Retina (tissue), 1 donor: ENCODE measurements around the gene ASTN1.

Source experiments
- DNase-seq: peaks from one replicate; pipeline ENCODE4 v3.0.0-alpha.2; 2016

ASTN1 gene

DNA sequence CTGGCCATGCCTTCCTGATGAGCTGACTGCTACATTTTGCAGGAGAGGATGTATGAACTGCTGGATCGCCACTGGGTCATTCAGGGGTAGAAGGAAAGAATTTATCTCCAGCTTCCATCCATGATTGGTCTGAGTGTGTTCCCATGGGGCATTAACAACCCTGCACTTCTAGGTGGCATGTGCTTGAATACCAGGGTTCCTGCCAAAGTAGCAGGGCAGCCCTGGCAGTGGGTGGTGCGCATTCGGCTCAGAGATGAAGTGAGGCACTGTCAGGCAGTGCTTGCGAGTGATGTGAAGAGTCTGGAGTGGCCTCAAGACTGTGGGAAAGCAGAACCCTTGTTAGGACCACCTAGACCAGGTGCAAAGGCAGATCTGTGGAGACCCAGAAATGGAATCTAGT is 294.9 kb downstream of the ASTN1 start:
- DNase-seq, result no peak

DNA sequence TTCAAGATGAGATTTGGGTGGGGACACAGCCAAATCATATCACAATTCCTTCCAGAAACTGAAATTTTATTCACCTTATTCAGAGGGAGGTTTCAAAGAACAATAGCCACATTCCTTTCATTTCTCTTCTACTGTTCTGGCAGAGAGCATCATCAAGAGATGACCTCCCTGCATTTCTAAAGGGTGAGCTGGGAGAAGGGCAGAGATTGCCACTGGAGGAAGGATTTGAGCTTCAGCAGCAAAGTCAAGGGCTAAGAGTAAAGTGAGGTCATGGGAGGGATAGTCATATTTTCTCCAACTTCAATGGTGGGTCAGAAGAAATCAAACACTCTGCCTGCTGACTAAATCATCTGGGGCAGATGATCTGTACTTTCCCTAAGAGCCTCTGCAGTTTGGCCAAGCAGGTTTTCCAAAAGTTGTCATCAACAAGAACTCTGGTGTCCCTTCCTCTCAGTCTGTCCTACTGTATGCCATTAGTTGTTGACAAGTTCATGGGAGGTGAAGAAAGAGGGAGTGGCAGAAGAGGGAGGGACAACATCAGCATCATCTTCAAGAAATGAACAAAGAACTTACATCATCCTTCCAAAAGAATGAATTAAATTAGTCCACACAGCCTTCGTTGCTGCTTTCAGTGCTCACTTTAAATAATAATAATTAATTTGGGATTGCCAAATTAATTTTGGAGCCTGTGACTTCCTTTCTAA is 298.3 kb downstream of the ASTN1 start:
- no peak for DNase-seq

DNA sequence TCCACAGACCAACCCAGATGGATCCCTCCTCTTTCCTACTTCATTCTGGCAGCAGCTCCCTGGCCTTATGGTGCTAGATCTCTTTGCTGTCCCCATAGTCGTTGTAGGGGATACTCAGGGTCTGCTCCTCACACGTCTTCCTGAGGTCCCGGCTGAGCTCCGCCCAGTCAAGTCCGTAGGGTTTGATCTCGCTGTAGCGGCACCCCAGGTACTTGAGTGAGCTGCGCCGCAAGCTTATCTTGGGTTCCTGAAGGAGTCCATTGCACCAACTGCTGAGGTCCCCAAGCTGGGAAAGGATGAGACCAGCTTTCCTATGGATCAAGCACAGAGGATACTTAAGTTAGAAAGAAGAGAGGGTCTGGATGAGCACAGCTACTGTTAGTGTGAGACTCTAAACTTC is 300.3 kb downstream of the ASTN1 start:
- DNase-seq, result no peak

DNA sequence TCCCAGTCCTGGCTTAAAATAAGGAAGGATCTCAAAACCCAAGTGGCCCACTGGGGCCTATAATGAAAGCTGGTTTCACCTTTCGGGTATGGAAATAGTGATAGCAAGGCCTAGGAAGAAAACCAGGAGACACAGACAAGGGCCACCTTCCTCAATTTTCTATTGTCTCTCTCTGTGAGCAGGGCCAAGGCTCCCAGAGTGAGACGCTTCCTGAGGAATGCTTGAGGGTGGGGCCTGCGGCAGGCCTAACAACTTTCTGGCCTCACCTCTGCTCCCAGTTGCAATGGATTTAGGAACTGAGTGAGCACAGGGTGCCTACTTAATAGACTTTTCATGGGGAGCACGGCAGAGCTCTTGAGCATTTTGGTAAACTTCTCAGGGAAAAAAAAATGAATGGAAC is 300.9 kb downstream of the ASTN1 start:
- no peak for DNase-seq

DNA sequence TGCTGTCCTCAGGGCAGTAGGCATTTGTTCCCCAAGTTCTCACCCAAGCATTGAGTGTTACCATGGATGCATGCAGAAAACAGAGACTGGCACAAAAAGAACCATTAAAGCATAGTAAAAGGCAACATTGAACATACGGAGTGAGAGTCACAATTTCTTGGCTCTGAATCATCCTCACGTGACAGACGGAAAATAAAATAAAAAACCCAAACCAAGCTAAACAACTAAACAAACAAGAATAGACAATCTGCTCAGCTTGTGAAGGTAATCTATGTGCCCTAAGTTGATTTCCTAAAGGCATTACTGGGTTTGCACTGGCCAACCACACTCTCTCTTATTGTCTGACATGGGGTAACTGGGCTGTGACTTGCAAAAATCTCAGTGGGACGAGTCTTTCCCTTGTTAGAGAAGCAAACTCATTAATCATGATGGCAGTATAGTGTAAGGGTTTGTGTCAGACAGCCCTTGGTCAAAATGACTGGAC is 306.0 kb downstream of the ASTN1 start:
- no peak for DNase-seq

DNA sequence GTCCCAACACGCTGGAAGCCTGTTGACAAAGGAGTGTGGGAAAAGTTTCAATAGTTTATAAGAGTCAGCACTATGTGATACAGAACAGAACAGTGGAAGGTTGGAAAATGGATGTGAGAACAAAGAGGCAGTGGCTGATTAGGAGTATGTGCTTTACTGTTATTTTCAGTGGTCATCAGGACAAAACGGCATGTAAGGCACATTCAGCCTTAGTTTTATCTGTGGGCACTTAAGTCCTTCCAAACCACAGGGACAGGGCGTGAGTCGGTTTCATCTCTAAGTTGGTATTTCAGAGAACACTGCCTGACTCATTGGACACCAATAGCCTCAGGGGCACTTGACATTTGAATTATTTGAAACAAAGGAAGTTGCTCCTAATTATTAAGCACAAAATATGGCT is 306.9 kb downstream of the ASTN1 start:
- no peak for DNase-seq

DNA sequence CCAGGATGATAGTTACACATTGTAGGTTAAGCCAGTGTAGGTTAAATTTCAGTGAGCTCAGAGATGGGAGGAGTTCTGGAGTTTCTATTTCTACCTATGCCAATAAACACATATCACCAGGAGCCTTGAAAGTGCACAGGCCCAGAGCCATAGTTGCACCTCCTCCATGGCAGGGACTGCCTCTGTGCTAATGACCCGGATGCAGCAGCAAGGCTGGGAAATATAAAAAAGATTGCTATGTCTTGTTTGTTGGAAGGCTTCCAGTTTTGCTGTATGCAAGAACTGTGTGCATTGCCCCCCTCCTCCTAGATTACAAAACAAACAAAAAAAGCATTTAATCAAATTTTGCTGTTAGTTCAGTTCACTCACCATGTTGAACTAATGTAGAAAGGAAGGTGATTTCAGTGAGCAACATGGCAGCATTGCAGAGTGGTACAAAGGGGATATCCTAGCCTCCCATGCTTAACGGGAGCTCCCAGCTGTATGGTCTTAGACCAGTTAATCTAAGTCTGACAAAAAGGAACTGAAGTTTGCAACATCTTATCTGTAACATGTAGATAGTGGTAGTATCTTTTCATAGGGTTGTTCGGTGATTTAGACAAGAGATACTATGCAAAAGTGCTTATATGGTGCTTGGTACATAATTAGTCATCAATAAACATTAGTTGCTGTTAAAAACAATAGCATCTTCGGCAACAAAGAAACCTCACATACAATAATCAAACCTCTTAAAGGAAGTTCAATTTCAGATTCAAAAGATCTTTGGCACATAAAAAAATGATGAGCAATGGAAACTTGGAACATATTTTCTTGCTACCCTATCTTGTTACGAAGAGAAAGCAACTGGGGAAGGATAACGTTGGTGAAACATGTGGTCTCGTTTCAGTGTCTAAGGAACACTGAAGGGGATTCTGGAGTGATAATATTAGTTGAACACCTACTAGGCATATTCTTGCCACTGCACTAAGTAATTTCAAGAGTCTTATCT is 309.5 kb downstream of the ASTN1 start:
- no peak for DNase-seq

DNA sequence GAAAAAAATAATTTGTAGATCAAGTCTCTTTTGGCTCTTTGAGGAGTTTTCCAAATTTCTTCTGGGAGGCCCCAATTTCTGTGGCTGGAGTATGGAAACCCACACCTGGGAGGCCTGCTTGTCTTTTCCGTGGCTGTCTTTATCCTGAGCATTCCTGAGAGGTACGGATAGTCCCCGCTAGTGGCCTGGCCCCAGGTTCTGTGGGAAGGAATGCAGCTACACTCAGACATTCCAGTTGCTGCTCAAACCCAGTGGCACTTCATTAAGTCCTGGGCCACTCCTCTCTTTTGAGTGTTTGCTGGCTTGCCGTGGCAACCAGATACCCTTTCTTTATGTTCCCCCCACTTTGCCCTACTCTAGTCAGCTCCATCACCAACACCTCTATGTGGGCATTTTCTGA is 310.4 kb downstream of the ASTN1 start:
- no peak for DNase-seq

DNA sequence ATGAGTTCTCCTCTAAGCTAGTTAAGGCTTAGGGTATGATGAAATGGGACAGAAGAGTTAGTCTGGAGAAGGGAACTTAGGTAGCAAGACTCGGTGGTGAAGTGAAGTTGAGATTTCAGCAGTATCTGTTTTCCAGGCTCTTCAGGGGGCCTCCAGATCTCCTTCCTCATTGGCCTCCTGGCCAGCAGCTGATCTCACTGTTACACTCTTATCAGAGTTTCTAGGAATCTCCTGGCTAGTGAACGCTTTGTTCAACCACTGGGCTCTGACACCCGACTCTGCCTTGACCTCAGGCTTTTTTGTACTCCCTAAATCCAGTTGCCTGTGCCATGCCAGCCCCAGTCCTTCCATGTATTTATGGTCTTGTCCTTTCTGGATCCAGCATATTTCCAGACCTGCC is 311.0 kb downstream of the ASTN1 start:
- no peak for DNase-seq

DNA sequence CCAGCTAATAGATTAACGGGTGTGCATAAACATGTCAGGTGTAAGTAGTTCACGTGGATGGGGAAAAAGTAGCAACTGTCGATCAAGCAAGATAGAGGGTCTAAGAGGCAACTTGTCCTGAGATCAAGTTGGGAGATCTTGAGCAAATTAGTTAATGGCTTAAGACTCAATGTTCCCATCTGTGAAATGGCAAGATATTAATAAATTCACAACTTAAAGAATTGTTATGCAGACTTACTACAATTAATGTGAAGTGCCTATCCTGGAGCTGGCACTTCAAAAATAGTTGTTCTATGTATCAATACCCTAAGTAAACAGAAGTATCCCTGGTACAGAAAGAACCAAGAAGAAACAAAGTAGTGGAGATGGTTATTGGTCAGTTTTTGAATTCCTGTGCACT is 312.4 kb downstream of the ASTN1 start:
- DNase-seq, result no peak

DNA sequence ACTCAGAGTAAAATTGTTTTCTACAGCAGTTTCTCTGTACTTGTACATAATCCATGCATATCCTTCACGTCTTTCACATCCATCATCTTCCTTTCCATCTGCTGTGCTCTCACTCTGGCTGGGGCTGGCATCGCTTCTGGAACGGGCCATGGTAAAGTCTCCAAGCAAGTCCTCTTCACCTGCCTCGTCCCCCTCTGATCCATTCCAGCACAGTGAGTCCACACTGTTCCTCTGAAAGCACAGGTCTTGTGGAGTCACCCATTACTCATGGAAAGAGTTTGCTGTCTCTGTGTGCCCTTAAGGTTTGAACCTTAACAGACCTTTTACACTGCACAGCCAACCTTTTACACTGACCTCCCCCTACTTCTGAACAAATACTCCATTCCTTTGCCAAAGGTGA is 313.6 kb downstream of the ASTN1 start:
- DNase-seq, result no peak

DNA sequence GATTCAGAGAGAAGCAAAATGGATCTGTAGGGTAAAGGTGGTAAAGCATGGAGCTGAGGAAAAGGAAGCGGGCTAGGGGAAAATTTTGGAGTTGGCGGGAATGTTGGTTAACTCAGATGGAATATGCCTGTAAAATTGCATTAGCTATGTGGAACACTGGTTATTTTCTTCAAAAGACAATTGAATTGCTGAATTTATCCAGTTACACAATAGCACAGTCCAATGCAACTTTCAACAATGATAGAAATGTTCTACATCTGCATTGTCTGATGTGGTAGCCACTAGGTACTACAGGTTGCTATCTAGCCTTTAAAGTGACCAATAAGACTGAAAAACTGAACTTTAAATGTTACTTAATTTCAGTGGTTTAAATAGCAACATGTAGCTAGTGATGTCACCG is 315.2 kb downstream of the ASTN1 start:
- DNase-seq, result no peak

DNA sequence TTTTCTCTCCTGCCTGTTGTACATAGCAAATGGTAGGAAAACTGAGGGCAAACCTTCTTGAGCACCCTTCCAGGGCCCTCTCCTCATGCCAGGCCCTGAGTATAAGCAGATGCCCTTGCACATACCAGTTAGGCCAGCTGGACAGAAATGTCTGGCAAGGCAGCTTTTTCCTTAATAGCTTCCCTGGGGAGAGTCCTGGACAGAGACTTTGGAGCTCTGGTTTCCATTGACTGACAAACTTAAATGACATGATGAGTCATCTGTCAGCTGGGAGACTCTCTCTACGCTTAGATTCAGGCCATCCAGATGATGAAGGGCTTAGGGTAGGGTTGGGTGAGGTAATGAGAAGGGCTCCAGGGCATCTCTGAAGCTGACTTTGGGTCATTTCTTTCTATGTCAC is 317.5 kb downstream of the ASTN1 start:
- no peak for DNase-seq

DNA sequence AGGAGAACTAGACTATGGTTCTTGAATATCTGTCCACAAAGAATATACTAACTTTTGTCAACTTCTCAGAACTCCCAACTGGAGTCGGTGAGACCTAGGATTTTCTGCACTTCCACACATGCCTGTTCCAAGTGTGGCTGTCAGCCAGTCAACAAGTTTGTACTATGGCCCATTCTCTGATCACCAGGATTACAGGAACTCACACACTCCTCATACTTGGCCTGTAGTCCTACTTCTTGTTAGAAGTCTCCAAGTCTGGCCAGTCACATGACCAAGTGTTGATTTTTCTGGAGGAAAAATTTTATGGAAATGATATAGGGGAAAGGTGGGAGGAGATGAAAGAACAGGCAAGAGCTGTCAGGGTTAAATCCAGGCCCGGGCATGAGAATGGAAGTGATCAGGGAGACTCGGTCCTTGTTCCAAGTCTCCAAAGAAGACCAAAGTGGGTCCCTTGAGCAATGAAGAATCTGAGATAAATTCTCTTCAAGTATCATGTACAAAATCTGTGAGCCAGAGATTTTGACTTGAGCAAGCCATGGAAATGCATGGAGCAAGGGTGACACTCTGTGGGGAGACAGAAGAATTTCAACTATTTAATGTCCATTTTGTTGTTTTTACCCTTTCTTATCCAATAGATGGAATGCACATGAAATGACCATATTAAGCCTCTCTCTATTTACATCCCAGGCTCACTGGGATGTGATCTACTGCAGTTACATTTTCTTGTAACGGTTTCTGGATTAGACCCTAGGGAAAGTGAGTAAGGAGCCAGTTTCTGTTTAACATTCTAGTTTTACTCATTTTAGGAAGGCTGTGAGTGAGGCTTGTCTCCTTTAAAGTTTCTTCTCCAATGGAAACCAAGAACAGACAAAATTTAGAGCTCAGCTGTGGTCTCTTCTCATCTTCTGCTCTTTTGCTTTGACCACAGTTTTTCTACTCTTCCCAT is 320.9 kb downstream of the ASTN1 start:
- DNase-seq, result peak; percentile 26

DNA sequence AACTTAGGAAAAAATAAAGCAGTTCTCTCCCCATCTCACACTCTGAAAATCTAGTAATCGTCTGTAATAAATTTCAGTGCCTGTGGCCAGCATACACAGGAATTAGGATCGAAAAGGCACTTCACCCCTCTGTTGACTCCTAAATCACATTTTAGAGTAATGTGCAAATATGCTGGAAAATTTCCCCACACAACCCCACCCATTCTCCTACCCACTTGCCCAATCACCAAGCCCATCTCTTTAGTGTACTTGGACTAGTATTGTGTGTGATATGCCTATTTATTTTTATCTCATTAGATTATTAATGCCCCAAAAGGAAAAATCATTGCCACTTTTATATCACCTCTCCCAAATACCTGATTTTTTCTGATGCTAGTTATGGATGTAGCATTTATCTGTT is 323.3 kb downstream of the ASTN1 start:
- DNase-seq, result no peak

DNA sequence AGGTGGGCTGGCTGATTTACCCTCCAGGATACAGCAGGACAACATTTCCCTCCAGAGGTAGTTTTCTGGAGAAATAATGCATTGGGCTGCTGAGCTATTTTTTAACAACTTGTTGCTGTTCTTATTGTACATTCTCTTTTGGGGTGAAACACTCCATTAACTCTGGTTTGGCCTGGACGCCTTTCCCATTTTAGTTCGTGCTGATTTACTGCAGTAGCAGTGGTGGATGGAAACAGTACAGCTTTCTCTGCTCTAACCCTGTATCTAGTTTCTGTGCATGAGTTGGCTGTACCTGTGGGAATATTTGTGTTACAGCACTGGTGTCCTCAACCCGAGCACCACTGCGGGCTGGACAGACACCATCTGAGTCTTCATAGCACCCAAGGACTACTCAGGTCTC is 325.3 kb downstream of the ASTN1 start:
- no peak for DNase-seq

DNA sequence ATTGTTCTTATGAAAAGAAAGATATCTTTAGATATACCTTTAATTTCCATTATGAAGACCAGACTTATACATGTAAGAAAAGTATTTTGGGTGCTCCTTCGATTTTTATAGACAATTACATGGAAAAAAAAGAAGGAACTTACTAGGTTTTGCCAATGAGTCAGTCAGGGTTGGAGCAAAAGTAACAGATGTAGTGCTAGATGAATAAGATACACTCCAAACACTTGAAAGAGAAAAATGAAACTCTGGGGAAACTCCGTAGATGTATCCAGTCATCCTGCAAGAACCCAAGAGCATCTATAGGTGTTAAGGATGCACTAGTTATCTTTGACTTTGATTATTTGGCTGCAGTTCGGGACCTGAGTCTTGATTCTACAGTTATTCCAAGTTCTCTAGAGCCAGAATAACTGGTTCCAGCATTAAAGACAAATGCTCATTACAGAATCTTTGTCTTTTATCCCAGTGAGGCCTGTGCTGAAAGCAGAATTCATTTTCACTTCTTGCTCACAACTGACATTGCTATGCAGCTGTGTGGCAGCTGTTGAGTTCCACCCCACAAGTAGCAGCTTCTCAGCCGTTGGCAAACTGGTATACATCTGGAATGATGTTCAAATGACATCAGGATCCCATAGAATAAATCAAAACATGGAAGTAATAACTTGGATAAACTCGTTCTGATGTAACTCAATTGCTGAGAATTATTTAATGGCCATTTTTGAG is 326.1 kb downstream of the ASTN1 start:
- no peak for DNase-seq

DNA sequence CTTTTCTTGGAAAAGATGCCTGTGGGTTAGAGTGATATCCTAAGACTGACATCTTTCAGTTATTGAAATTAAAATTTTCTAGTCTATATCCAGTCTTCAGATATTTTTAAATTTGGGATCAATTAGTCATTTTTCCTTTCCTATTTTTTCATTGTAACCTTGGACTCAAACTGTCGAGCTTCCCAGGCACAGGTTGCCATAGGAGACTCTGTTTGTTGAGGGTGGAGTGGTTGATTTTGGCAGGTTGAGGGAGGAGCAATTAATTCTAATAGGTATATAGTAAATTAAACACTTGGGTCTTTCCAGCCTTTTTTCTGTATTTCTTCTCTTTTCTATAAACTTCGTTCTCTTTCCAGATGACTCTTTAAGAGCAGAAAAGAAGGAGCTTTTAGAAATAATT is 326.8 kb downstream of the ASTN1 start:
- DNase-seq, result no peak

DNA sequence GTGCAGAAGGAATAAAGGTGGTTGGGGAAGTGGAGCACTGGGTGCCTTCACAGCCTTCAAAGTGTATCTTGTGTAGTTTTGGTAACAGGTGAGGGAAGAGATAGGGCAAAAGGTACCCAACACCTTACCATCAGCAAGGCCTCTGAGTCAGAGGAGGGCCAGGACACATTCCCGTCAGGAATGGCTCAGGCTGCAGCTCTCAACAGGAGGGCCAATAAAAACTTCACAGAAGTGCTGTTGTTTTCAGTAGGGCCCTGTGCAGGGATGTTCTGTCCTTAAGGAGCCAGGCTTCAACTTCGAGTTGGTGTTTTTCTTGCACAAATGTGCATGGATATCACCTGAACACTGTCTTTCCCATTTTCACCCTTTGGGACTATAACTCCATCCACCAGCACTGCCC is 333.4 kb downstream of the ASTN1 start:
- no peak for DNase-seq

DNA sequence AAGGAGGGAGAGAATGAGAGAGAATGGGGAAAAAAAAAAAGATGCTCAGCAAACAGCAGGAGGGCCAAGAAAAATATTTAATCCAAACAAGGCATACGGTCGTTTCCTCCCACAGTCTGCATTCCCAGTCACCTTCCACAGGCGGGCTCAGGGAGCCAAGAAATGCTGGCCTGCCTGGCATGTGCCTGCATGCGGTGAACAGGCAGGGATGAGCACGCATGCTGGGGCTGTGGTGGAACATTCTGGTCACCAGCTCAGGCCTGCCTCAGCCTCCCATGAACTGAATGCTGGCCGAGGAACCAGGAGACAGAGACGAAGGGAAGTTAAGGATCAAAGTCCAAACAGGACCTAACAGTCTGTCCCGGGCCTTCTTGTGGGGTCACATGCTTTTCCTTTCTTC is 335.3 kb downstream of the ASTN1 start:
- no peak for DNase-seq

DNA sequence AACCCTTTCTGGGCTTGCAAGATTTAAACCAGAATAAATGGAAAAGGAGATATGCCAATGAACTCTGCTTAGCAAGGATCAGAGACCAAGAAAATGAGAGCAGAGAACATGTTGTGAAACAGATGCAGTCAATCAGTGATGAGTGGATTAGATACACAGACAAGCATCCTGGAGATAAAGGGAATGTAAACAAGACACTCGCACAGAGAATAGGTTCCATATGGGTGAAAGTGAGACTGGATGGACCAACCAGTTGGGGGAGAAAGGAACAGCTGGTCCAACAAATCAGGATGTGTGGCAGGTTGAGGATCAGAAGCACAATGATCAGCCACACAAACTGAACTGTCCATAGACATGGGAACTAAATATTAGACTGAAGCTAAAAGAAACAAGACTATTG is 338.2 kb downstream of the ASTN1 start:
- no peak for DNase-seq

DNA sequence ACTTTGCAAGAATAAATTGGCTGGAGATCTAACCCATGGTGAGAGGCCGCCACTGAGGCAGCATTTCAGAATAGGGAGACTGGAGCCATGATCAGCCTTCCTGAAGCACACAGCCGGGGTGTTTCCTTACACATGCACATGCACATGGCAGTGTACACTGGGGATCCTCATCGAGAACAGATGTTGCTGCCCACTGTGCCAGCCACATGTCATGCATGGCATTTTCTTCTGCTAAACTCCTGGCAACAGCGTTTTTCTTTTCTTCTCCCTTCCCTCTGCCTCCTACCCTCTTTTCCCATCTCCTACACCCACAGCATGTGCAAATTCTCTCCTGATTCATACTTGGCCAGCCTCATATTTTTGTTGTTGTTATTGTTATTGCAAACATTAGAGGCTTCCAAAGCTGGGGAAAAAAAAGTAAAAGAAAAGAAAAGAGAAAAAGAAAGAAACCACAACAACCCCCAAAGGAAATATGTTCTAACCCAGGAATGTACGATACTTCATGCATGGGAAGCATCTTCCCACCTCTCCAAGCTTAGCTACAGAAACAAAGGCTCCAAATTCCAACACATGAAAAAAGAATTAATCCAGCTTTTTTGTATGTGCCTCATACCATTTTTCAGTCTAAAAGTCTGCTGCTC is 344.0 kb downstream of the ASTN1 start:
- DNase-seq, result no peak
